ENCODE data around the gene DLGAP3.

Gene DLGAP3

DNA sequence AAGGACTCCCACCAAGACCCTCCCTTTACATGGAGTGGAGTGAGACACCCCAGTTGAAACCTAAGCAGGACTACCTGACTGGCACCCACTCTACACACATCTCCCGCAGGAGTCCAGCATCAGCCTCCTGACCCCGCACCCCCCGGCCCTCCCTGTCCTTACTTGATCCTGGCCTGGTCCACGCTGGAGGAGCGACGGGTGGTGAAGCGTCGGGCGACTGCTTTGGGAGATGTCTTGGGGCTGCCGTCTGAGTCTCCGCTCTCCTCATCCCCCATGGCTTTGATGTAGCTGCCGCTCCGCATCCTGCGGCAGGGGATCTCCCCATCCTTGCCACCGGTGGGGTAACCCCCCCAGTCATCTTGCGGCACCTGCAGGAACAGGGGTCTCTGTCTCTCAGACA lies 29.5 kb downstream of the DLGAP3 start:
- Histone ChIP-seq H3K4me1 (ENCODE audit: insufficient read depth, low read length) (no peaks in the 10 kb centered on the region), H3K4me3 (ENCODE audit: low read length) (no peak overlapping the region), H3K36me3 (ENCODE audit: insufficient read depth, low read depth, low read length) (no peaks in the 10 kb centered on the region), H3K9ac (ENCODE audit: low read depth, low read length) (no peak overlapping the region), H3K27ac (ENCODE audit: low read length) (no peak overlapping the region), H3K9me3 (ENCODE audit: insufficient read depth, low read depth, low read length) (no peaks in the 10 kb centered on the region), H3K27me3 (ENCODE audit: insufficient read depth, low read length) (no peaks in the 10 kb centered on the region; the same call in 1 of the 2 replicates)

GRCh38 chr1:34899471-34899870 lies 30.0 kb downstream of the DLGAP3 start:
- Histone ChIP-seq H3K27me3 (ENCODE audit: insufficient read depth, low read length) (no peaks in the 10 kb centered on the region; the same call in 1 of the 2 replicates), H3K9me3 (ENCODE audit: insufficient read depth, low read depth, low read length) (no peaks in the 10 kb centered on the region), H3K9ac (ENCODE audit: low read depth, low read length) (no peak overlapping the region), H3K4me1 (ENCODE audit: insufficient read depth, low read length) (no peaks in the 10 kb centered on the region), H3K36me3 (ENCODE audit: insufficient read depth, low read depth, low read length) (no peaks in the 10 kb centered on the region), H3K4me3 (ENCODE audit: low read length) (no peak overlapping the region), H3K27ac (ENCODE audit: low read length) (no peak overlapping the region)

GRCh38 chr1:34898330-34898761 lies 31.1 kb downstream of the DLGAP3 start:
- no peak overlapping the region for H3K9ac ChIP-seq (ENCODE audit: low read depth, low read length)
- H3K9me3 ChIP-seq (ENCODE audit: insufficient read depth, low read depth, low read length): peaks cover 2% of the 10 kb centered on the region; the same call in 1 of the 2 replicates
- no peaks in the 10 kb centered on the region; the same call in 1 of the 2 replicates for H3K27me3 ChIP-seq (ENCODE audit: insufficient read depth, low read length)
- H3K36me3 ChIP-seq (ENCODE audit: insufficient read depth, low read depth, low read length): no peaks in the 10 kb centered on the region
- no peak overlapping the region for H3K27ac ChIP-seq (ENCODE audit: low read length)
- no peak overlapping the region for H3K4me3 ChIP-seq (ENCODE audit: low read length)
- H3K4me1 ChIP-seq (ENCODE audit: insufficient read depth, low read length): no peaks in the 10 kb centered on the region

DNA sequence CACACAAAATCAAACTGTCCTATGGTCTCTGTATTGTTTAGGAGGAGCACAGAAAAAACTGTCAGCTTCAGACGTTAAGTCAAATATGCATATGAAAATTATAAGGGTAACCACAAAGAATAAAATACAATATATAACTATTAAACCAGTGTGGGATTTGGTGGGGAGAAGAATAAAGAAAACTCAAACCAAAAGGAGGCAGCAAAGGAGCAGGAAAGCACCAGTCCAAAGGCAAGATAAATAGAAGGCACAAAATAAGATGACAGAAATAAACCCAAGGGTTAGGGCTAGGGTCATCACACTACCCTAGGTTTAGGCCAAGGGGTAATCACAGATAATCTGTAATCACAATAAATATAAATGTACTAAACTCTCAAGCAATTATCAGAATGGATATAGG lies 32.8 kb downstream of the DLGAP3 start:
- Histone ChIP-seq H3K36me3 (ENCODE audit: insufficient read depth, low read depth, low read length) (no peaks in the 10 kb centered on the region), H3K9ac (ENCODE audit: low read depth, low read length) (no peak overlapping the region), H3K4me1 (ENCODE audit: insufficient read depth, low read length) (no peaks in the 10 kb centered on the region), H3K4me3 (ENCODE audit: low read length) (no peak overlapping the region), H3K27ac (ENCODE audit: low read length) (no peak overlapping the region), H3K9me3 (ENCODE audit: insufficient read depth, low read depth, low read length) (peaks cover 13% of the 10 kb centered on the region), H3K27me3 (ENCODE audit: insufficient read depth, low read length) (no peaks in the 10 kb centered on the region; the same call in 1 of the 2 replicates)

DNA sequence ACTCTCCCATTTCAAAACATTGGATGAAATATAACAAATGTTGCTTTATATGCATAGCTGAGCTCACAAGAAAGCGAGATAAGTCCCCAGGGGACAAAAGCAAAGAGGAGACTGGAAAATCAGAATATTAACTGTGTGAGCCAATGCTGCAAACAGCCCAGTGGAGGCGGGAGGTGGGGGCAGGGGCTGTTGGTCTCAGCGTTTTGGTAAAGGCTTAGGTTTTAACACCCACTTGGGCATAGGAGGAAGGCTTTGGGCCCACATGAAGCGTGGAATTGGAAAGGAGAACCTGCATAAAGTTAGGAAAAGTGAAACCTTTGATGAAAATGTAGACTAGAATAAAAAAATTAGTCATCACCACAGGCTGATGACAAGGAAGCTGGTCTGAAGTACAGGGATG lies 39.7 kb downstream of the DLGAP3 start:
- no peak overlapping the region for H3K27ac ChIP-seq (ENCODE audit: low read length)
- no peaks in the 10 kb centered on the region for H3K4me1 ChIP-seq (ENCODE audit: insufficient read depth, low read length)
- H3K9ac ChIP-seq (ENCODE audit: low read depth, low read length): no peak overlapping the region
- H3K27me3 ChIP-seq (ENCODE audit: insufficient read depth, low read length): peaks cover 40% of the 10 kb centered on the region
- H3K36me3 ChIP-seq (ENCODE audit: insufficient read depth, low read depth, low read length): no peaks in the 10 kb centered on the region
- no peak overlapping the region for H3K4me3 ChIP-seq (ENCODE audit: low read length)
- peaks cover 13% of the 10 kb centered on the region for H3K9me3 ChIP-seq (ENCODE audit: insufficient read depth, low read depth, low read length)

DNA sequence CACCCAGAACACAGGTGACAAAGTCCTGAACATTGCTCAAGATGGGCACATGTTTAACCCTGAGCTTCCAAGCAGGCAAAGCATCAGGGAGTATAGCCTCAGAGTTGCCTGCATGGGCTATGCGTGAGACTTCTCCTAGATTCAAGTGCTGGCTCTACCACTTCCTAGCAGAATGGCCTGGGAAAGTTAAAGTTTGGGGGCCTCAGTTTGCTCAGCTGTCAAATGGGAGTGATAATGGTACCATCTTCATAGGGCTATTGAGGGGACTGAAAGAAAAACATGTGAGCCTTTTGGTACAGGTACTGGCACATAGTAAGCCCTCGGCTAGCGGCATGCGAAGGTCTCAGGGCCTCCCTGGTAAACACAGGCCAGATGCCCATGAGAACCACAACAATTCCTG lies 41.9 kb downstream of the DLGAP3 start:
- no peak overlapping the region for H3K9ac ChIP-seq (ENCODE audit: low read depth, low read length)
- no peak overlapping the region for H3K4me3 ChIP-seq (ENCODE audit: low read length)
- no peaks in the 10 kb centered on the region for H3K36me3 ChIP-seq (ENCODE audit: insufficient read depth, low read depth, low read length)
- H3K27ac ChIP-seq (ENCODE audit: low read length): no peak overlapping the region
- H3K9me3 ChIP-seq (ENCODE audit: insufficient read depth, low read depth, low read length): peaks cover 6% of the 10 kb centered on the region
- H3K4me1 ChIP-seq (ENCODE audit: insufficient read depth, low read length): no peaks in the 10 kb centered on the region
- peaks cover 61% of the 10 kb centered on the region for H3K27me3 ChIP-seq (ENCODE audit: insufficient read depth, low read length)

DNA sequence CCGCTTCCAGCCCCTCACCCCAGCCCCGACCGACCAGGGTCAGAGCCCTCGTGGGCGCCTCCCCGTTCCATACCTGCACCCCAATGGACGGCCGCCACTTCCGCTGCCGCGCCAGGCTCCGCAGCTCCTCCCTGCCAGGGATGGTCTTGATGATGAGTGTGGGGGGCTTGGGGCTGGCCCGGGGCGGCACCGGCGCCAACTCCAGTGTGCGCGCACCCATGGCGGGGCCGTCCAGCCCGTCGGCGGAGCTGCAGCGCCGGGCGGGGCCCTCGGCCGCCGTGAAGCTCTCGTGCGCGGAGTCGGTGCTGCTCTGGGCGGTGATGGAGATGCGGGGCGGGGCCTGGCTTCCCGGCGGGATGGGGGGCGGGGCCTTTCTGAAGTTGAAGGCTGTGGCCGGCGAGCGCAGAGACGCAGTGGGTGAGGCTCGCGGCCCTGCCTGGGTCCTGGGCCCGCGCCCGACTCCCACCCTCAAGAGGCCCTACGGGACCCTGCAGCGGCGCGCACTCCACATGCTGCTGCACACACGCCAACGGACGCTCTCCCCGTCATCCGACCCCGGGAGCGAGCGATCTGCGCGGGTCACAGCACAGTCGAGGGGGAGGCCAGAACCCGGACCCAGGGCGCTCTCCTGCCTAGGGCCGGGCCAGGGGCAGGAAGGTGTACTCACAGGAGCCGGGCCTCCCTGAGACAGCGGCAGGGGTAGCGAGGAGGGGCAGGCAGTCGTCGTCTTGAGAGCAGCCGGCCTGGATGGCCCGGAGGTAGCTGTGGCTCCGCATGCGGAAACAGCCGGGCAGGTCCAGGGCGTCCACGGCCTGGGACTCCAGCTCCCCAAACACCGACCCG lies 43.8 kb downstream of the DLGAP3 start:
- H3K36me3 ChIP-seq (ENCODE audit: insufficient read depth, low read depth, low read length): no peaks in the 10 kb centered on the region
- peaks cover 63% of the 10 kb centered on the region for H3K27me3 ChIP-seq (ENCODE audit: insufficient read depth, low read length)
- no peaks in the 10 kb centered on the region for H3K4me1 ChIP-seq (ENCODE audit: insufficient read depth, low read length)
- H3K9ac ChIP-seq (ENCODE audit: low read depth, low read length): peak overlapping the region; percentile 56; the same call in 1 of the 2 replicates
- peak overlapping the region; percentile 86 for H3K4me3 ChIP-seq (ENCODE audit: low read length)
- H3K9me3 ChIP-seq (ENCODE audit: insufficient read depth, low read depth, low read length): no peaks in the 10 kb centered on the region
- H3K27ac ChIP-seq (ENCODE audit: low read length): no peak overlapping the region

GRCh38 chr1:34884961-34885360 lies 44.5 kb downstream of the DLGAP3 start:
- no peaks in the 10 kb centered on the region for H3K9me3 ChIP-seq (ENCODE audit: insufficient read depth, low read depth, low read length)
- peaks cover 63% of the 10 kb centered on the region for H3K27me3 ChIP-seq (ENCODE audit: insufficient read depth, low read length)
- H3K4me1 ChIP-seq (ENCODE audit: insufficient read depth, low read length): no peaks in the 10 kb centered on the region
- peak overlapping the region; percentile 56; the same call in 1 of the 2 replicates for H3K9ac ChIP-seq (ENCODE audit: low read depth, low read length)
- H3K4me3 ChIP-seq (ENCODE audit: low read length): peak overlapping the region; percentile 86
- H3K36me3 ChIP-seq (ENCODE audit: insufficient read depth, low read depth, low read length): no peaks in the 10 kb centered on the region
- no peak overlapping the region for H3K27ac ChIP-seq (ENCODE audit: low read length)

DNA sequence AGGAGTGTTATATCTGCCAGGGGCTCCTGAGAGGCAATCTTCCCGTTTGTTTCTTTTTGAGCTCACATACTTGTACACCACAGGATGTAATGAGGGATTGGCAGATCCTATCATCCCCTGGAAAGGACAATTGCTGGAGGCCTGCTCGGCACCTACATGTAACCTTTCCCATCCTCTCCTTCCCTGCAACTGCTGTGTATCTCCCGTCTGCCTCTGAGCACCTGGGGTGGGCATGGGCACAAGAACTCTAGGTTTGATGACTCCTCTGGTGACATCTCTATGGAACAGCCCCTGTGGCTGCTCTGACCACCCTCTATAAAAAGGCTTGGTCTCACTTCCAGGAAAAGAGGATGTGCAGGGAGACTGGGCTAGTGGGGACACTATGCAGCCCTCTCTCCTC lies 44.9 kb downstream of the DLGAP3 start:
- Histone ChIP-seq H3K4me3 (ENCODE audit: low read length) (peak overlapping the region; percentile 86; the same call in 1 of the 2 replicates), H3K9me3 (ENCODE audit: insufficient read depth, low read depth, low read length) (no peaks in the 10 kb centered on the region), H3K27ac (ENCODE audit: low read length) (no peak overlapping the region), H3K4me1 (ENCODE audit: insufficient read depth, low read length) (no peaks in the 10 kb centered on the region), H3K36me3 (ENCODE audit: insufficient read depth, low read depth, low read length) (no peaks in the 10 kb centered on the region), H3K9ac (ENCODE audit: low read depth, low read length) (no peak overlapping the region), H3K27me3 (ENCODE audit: insufficient read depth, low read length) (peaks cover 63% of the 10 kb centered on the region)

- H3K9ac ChIP-seq (ENCODE audit: low read depth, low read length): no peak overlapping the region
- H3K4me3 ChIP-seq (ENCODE audit: low read length): peak overlapping the region; percentile 45; the same call in 1 of the 2 replicates
- H3K27ac ChIP-seq (ENCODE audit: low read length): no peak overlapping the region
- no peaks in the 10 kb centered on the region for H3K36me3 ChIP-seq (ENCODE audit: insufficient read depth, low read depth, low read length)
- peaks cover 2% of the 10 kb centered on the region; the same call in 1 of the 2 replicates for H3K4me1 ChIP-seq (ENCODE audit: insufficient read depth, low read length)
- H3K27me3 ChIP-seq (ENCODE audit: insufficient read depth, low read length): peaks cover 22% of the 10 kb centered on the region
- no peaks in the 10 kb centered on the region for H3K9me3 ChIP-seq (ENCODE audit: insufficient read depth, low read depth, low read length)
Observed at GRCh38 chr1:34879230-34879629, 50.2 kb downstream of the DLGAP3 start.

- Histone ChIP-seq H3K9ac (ENCODE audit: low read depth, low read length) (no peak overlapping the region), H3K4me3 (ENCODE audit: low read length) (no peak overlapping the region), H3K36me3 (ENCODE audit: insufficient read depth, low read depth, low read length) (no peaks in the 10 kb centered on the region), H3K4me1 (ENCODE audit: insufficient read depth, low read length) (peaks cover 2% of the 10 kb centered on the region; the same call in 1 of the 2 replicates), H3K27me3 (ENCODE audit: insufficient read depth, low read length) (peaks cover 4% of the 10 kb centered on the region; the same call in 1 of the 2 replicates), H3K9me3 (ENCODE audit: insufficient read depth, low read depth, low read length) (no peaks in the 10 kb centered on the region), H3K27ac (ENCODE audit: low read length) (no peak overlapping the region)
Observed at GRCh38 chr1:34876406-34876805, 53.0 kb downstream of the DLGAP3 start.

All from iPS-20b (cell line).